ENCODE data around the gene GNS. TPM values are rescaled to one million over a fixed set of nuclear protein-coding genes. Genes with fewer than 3 reads are reported as not detected.
"Not testable (repeated sequence)": the region's sequence is repeated elsewhere in the genome, so short reads cannot be mapped to it uniquely, and the experiment has no call there.

GNS gene
- total RNA-seq, 1 donor from 2014 or later, result 150 TPM

GRCh38 chr12:64780531-64781279 is 21.5 kb upstream of the GNS start:
- DNase-seq (ENCODE audit: extremely low spot score, unreplicated experiment), result no peak
- H3K9me3 Mint-ChIP-seq (ENCODE audit: unreplicated experiment), result peaks cover 9% of the 10 kb centered on the region
- H3K4me1 Mint-ChIP-seq (ENCODE audit: unreplicated experiment), result peaks cover 12% of the 10 kb centered on the region
- TF ChIP-seq CTCF (IDR thresholded peaks at IDR 0.05), result no peak
- peaks cover 1% of the 10 kb centered on the region for H3K36me3 Mint-ChIP-seq (ENCODE audit: unreplicated experiment)
- peak overlapping the region; percentile 64 for H3K4me3 Mint-ChIP-seq (ENCODE audit: unreplicated experiment)
- H3K27ac Mint-ChIP-seq (ENCODE audit: unreplicated experiment), result no peak overlapping the region
- peaks cover 77% of the 10 kb centered on the region for H3K27me3 Mint-ChIP-seq (ENCODE audit: unreplicated experiment)

GRCh38 chr12:64780132-64780530 is 20.9 kb upstream of the GNS start:
- Mint-ChIP-seq H3K9me3 (ENCODE audit: unreplicated experiment) (peaks cover 15% of the 10 kb centered on the region), H3K27me3 (ENCODE audit: unreplicated experiment) (peaks cover 82% of the 10 kb centered on the region), H3K4me1 (ENCODE audit: unreplicated experiment) (peaks cover 12% of the 10 kb centered on the region), H3K36me3 (ENCODE audit: unreplicated experiment) (peaks cover 4% of the 10 kb centered on the region), H3K4me3 (ENCODE audit: unreplicated experiment) (peak overlapping the region; percentile 64), H3K27ac (ENCODE audit: unreplicated experiment) (no peak overlapping the region)
- no peak for TF ChIP-seq CTCF (IDR thresholded peaks at IDR 0.05)
- no peak for DNase-seq (ENCODE audit: extremely low spot score, unreplicated experiment)

GRCh38 chr12:64779354-64779974 is 20.3 kb upstream of the GNS start:
- no peak for TF ChIP-seq CTCF (IDR thresholded peaks at IDR 0.05)
- H3K27ac Mint-ChIP-seq (ENCODE audit: unreplicated experiment), result no peak overlapping the region
- H3K36me3 Mint-ChIP-seq (ENCODE audit: unreplicated experiment), result peaks cover 4% of the 10 kb centered on the region
- peaks cover 12% of the 10 kb centered on the region for H3K4me1 Mint-ChIP-seq (ENCODE audit: unreplicated experiment)
- H3K4me3 Mint-ChIP-seq (ENCODE audit: unreplicated experiment), result peak overlapping the region; percentile 64
- peaks cover 80% of the 10 kb centered on the region for H3K27me3 Mint-ChIP-seq (ENCODE audit: unreplicated experiment)
- H3K9me3 Mint-ChIP-seq (ENCODE audit: unreplicated experiment), result peaks cover 17% of the 10 kb centered on the region
- no peak for DNase-seq (ENCODE audit: extremely low spot score, unreplicated experiment)

- Mint-ChIP-seq H3K9me3 (ENCODE audit: unreplicated experiment) (peaks cover 24% of the 10 kb centered on the region), H3K27me3 (ENCODE audit: unreplicated experiment) (peaks cover 60% of the 10 kb centered on the region)
- not testable (repeated sequence) for H3K4me1 Mint-ChIP-seq (ENCODE audit: unreplicated experiment); H3K36me3 Mint-ChIP-seq (ENCODE audit: unreplicated experiment); H3K27ac Mint-ChIP-seq (ENCODE audit: unreplicated experiment); H3K4me3 Mint-ChIP-seq (ENCODE audit: unreplicated experiment); DNase-seq (ENCODE audit: extremely low spot score, unreplicated experiment)
Measured at GRCh38 chr12:64775147-64775736, 16.0 kb upstream of the GNS start.

- H3K36me3 Mint-ChIP-seq (ENCODE audit: unreplicated experiment), result peaks cover 6% of the 10 kb centered on the region
- no peak overlapping the region for H3K27ac Mint-ChIP-seq (ENCODE audit: unreplicated experiment)
- TF ChIP-seq CTCF (IDR thresholded peaks at IDR 0.05), result no peak
- no peak for DNase-seq (ENCODE audit: extremely low spot score, unreplicated experiment)
- H3K27me3 Mint-ChIP-seq (ENCODE audit: unreplicated experiment), result peaks cover 46% of the 10 kb centered on the region
- H3K9me3 Mint-ChIP-seq (ENCODE audit: unreplicated experiment), result peaks cover 24% of the 10 kb centered on the region
- H3K4me3 Mint-ChIP-seq (ENCODE audit: unreplicated experiment), result no peak overlapping the region
- no peaks in the 10 kb centered on the region for H3K4me1 Mint-ChIP-seq (ENCODE audit: unreplicated experiment)
Measured at GRCh38 chr12:64773386-64773785, 14.2 kb upstream of the GNS start.
